HepG2 (cell line): ENCODE data around the gene RICTOR. TPM values are rescaled to one million over a fixed set of nuclear protein-coding genes. Genes with fewer than 3 reads are reported as not detected.
A peak's percentile ranks its signal among the peaks of the same experiment; 100 is the strongest.

Source experiments
- HHEX ChIP-seq: IDR thresholded peaks from 2 replicates; pipeline ENCODE4 v1.6.1; 2016; ENCODE audit warnings: control low read depth
- HOXD1 ChIP-seq: sonication (generic); formaldehyde crosslinking; IDR thresholded peaks from 2 replicates; pipeline ENCODE4 v1.5.0; 2020; ENCODE audit warnings: missing genetic modification reagents
- IKZF1 ChIP-seq: fragments of 450-650 bp; IDR thresholded peaks from 2 replicates; pipeline ENCODE4 v1.7.1; 2016
- NFE2 ChIP-seq: sonication (generic); formaldehyde crosslinking; IDR thresholded peaks from 2 replicates; pipeline ENCODE4 v1.4.0; 2020; ENCODE audit warnings: missing genetic modification reagents
- SAP130 ChIP-seq: IDR thresholded peaks from 2 replicates; pipeline ENCODE4 v1.6.1; 2016; ENCODE audit warnings: low read depth
- SNAPC2 ChIP-seq: sonication (generic); formaldehyde crosslinking; IDR thresholded peaks from 2 replicates; pipeline ENCODE4 v1.8.1; 2022; ENCODE audit warnings: mild to moderate bottlenecking, missing genetic modification reagents
- SRSF1 ChIP-seq: fragments of 200-400 bp; formaldehyde crosslinking; optimal IDR thresholded peaks from 2 replicates; pipeline ENCODE3; 2017; ENCODE audit warnings: mild to moderate bottlenecking, low read depth, low read length, moderate library complexity
- ZFP37 ChIP-seq: sonication (generic); formaldehyde crosslinking; IDR thresholded peaks from 2 replicates; pipeline ENCODE4 v1.4.0; 2020; ENCODE audit warnings: missing genetic modification reagents, borderline replicate concordance
- ZNF557 ChIP-seq: sonication (generic); formaldehyde crosslinking; IDR thresholded peaks from 2 replicates; pipeline ENCODE4 v1.4.0; 2020; ENCODE audit warnings: missing genetic modification reagents
- polyA plus RNA-seq, 8 experiments: library from polyadenylated mRNA; depleted of rRNA in 3 of 8; stranded (reverse) in 7 of 8; unstranded in 1 of 8; fragments of >200 nt; fragmentation: Illumina TruSeq in 4 of 8; extraction: Trizol in 4 of 8; gene quantifications; 2 replicates each; pipeline versions ENCODE4 v1.2.1 to v1.2.3, GENCODE V29; 2011 to 2016; ENCODE audit warnings: low read depth in 4 of 8, missing spikeins in 1 of 8, mixed read lengths in 1 of 8; ENCODE audit not compliant: insufficient read depth in 1 of 8
- total RNA-seq, 5 experiments: library from RNA; depleted of rRNA; stranded (reverse); fragments of >200 nt; fragmentation: Illumina TruSeq; extraction: Trizol; gene quantifications; 2 replicates each; pipeline ENCODE4 v1.2.3, GENCODE V29; 2016; ENCODE audit warnings: low read depth in 1 of 5
- TF ChIP-seq, protein P1 (sequence below): sonication (generic); formaldehyde crosslinking; IDR thresholded peaks from 2 replicates; pipeline ENCODE4 v1.4.0; 2020; ENCODE audit warnings: mild to moderate bottlenecking, missing genetic modification reagents, borderline replicate concordance
- TF ChIP-seq, protein P2 (sequence below): IDR thresholded peaks from 2 replicates; pipeline ENCODE4 v1.4.0; 2020; ENCODE audit warnings: mild to moderate bottlenecking, missing genetic modification reagents
- TF ChIP-seq, protein P3 (sequence below): sonication (generic); formaldehyde crosslinking; IDR thresholded peaks from 2 replicates; pipeline ENCODE4 v1.9.0; 2021; ENCODE audit warnings: missing genetic modification reagents, borderline replicate concordance
- TF ChIP-seq, protein P4 (sequence below): sonication (generic); formaldehyde crosslinking; IDR thresholded peaks from 2 replicates; pipeline ENCODE4 v1.4.0; 2020; ENCODE audit warnings: missing genetic modification reagents
- TF ChIP-seq, protein P5 (sequence below): sonication (generic); formaldehyde crosslinking; IDR thresholded peaks from 2 replicates; pipeline ENCODE4 v1.4.0; 2020; ENCODE audit warnings: missing genetic modification reagents

Gene RICTOR
- total and polyA plus RNA-seq, 2 of the 13 experiments (the other 11 are each of a cell fraction or from before 2014, with no cell fraction given): 10.7 to 15.4 TPM

DNA sequence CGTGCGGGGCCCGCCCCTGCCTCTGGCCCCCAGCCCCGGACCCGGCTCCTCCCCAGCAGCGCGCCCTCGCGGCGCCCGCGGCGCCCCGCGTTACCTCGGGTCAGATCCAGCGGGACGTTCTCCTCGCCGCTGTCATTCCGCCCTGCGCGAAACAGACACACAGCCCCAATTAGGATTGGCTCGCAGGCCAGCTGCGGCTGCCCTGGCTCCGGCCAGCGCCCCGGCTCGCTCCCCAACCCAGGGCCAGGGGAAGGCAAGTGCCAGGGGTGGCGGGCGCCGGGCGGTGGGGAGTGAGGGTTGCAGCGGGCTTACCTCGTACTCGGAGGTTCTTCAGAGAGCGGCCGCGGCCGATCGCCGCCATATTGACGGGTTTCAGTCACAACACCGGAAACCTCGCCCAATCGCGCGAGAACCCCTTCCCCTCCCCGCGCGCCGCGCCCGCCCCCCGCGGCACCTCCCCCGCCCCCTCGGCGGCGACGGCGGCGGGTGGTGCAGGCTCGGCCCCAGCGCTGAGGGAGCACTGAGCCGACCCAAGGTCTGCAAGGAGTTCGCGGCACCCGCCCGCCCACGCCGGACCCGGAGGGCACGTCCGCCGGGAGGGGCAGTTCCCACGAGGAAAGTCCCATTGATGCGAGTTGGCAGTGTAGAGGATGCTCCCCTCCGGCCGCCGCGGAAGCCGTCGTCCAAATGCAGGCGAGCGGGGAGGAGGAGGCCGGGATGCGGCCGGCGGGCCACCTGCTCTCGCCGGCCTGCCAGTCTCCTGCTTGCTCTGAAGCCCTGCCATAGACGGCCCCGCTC, at the start of gene RICTOR (continued):
- TF ChIP-seq, protein P1, sequence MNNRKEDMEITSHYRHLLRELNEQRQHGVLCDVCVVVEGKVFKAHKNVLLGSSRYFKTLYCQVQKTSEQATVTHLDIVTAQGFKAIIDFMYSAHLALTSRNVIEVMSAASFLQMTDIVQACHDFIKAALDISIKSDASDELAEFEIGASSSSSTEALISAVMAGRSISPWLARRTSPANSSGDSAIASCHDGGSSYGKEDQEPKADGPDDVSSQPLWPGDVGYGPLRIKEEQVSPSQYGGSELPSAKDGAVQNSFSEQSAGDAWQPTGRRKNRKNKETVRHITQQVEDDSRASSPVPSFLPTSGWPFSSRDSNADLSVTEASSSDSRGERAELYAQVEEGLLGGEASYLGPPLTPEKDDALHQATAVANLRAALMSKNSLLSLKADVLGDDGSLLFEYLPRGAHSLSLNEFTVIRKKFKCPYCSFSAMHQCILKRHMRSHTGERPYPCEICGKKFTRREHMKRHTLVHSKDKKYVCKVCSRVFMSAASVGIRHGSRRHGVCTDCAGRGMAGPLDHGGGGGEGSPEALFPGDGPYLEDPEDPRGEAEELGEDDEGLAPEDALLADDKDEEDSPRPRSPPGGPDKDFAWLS (CRISPR knock-in tag): no peak
- no peak for TF ChIP-seq HHEX
- TF ChIP-seq SNAPC2 (CRISPR knock-in tag): 0 out of 2 replicates have a peak, but pooled peaks have one; percentile 28
- TF ChIP-seq ZFP37 (CRISPR knock-in tag): no peak
- TF ChIP-seq, protein P2, sequence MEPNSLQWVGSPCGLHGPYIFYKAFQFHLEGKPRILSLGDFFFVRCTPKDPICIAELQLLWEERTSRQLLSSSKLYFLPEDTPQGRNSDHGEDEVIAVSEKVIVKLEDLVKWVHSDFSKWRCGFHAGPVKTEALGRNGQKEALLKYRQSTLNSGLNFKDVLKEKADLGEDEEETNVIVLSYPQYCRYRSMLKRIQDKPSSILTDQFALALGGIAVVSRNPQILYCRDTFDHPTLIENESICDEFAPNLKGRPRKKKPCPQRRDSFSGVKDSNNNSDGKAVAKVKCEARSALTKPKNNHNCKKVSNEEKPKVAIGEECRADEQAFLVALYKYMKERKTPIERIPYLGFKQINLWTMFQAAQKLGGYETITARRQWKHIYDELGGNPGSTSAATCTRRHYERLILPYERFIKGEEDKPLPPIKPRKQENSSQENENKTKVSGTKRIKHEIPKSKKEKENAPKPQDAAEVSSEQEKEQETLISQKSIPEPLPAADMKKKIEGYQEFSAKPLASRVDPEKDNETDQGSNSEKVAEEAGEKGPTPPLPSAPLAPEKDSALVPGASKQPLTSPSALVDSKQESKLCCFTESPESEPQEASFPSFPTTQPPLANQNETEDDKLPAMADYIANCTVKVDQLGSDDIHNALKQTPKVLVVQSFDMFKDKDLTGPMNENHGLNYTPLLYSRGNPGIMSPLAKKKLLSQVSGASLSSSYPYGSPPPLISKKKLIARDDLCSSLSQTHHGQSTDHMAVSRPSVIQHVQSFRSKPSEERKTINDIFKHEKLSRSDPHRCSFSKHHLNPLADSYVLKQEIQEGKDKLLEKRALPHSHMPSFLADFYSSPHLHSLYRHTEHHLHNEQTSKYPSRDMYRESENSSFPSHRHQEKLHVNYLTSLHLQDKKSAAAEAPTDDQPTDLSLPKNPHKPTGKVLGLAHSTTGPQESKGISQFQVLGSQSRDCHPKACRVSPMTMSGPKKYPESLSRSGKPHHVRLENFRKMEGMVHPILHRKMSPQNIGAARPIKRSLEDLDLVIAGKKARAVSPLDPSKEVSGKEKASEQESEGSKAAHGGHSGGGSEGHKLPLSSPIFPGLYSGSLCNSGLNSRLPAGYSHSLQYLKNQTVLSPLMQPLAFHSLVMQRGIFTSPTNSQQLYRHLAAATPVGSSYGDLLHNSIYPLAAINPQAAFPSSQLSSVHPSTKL (CRISPR knock-in tag): peak; percentile 38; the same call in 1 of the 2 replicates
- 0 out of 2 replicates have a peak, but pooled peaks have one; percentile 10 for TF ChIP-seq ZNF557 (CRISPR knock-in tag)
- TF ChIP-seq NFE2 (CRISPR knock-in tag): no peak
- TF ChIP-seq SRSF1: peak; percentile 54
- TF ChIP-seq, protein P3, sequence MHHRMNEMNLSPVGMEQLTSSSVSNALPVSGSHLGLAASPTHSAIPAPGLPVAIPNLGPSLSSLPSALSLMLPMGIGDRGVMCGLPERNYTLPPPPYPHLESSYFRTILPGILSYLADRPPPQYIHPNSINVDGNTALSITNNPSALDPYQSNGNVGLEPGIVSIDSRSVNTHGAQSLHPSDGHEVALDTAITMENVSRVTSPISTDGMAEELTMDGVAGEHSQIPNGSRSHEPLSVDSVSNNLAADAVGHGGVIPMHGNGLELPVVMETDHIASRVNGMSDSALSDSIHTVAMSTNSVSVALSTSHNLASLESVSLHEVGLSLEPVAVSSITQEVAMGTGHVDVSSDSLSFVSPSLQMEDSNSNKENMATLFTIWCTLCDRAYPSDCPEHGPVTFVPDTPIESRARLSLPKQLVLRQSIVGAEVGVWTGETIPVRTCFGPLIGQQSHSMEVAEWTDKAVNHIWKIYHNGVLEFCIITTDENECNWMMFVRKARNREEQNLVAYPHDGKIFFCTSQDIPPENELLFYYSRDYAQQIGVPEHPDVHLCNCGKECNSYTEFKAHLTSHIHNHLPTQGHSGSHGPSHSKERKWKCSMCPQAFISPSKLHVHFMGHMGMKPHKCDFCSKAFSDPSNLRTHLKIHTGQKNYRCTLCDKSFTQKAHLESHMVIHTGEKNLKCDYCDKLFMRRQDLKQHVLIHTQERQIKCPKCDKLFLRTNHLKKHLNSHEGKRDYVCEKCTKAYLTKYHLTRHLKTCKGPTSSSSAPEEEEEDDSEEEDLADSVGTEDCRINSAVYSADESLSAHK (CRISPR knock-in tag): no peak
- no peak for TF ChIP-seq IKZF1
- TF ChIP-seq HOXD1 (CRISPR knock-in tag): no peak; the same call in 1 of the 2 replicates
- TF ChIP-seq, protein P4, sequence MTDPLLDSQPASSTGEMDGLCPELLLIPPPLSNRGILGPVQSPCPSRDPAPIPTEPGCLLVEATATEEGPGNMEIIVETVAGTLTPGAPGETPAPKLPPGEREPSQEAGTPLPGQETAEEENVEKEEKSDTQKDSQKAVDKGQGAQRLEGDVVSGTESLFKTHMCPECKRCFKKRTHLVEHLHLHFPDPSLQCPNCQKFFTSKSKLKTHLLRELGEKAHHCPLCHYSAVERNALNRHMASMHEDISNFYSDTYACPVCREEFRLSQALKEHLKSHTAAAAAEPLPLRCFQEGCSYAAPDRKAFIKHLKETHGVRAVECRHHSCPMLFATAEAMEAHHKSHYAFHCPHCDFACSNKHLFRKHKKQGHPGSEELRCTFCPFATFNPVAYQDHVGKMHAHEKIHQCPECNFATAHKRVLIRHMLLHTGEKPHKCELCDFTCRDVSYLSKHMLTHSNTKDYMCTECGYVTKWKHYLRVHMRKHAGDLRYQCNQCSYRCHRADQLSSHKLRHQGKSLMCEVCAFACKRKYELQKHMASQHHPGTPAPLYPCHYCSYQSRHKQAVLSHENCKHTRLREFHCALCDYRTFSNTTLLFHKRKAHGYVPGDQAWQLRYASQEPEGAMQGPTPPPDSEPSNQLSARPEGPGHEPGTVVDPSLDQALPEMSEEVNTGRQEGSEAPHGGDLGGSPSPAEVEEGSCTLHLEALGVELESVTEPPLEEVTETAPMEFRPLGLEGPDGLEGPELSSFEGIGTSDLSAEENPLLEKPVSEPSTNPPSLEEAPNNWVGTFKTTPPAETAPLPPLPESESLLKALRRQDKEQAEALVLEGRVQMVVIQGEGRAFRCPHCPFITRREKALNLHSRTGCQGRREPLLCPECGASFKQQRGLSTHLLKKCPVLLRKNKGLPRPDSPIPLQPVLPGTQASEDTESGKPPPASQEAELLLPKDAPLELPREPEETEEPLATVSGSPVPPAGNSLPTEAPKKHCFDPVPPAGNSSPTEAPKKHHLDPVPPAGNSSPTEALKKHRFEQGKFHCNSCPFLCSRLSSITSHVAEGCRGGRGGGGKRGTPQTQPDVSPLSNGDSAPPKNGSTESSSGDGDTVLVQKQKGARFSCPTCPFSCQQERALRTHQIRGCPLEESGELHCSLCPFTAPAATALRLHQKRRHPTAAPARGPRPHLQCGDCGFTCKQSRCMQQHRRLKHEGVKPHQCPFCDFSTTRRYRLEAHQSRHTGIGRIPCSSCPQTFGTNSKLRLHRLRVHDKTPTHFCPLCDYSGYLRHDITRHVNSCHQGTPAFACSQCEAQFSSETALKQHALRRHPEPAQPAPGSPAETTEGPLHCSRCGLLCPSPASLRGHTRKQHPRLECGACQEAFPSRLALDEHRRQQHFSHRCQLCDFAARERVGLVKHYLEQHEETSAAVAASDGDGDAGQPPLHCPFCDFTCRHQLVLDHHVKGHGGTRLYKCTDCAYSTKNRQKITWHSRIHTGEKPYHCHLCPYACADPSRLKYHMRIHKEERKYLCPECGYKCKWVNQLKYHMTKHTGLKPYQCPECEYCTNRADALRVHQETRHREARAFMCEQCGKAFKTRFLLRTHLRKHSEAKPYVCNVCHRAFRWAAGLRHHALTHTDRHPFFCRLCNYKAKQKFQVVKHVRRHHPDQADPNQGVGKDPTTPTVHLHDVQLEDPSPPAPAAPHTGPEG: peak; percentile 94; the same call in 1 of the 2 replicates
- peak; percentile 64 for TF ChIP-seq SAP130
- TF ChIP-seq, protein P5, sequence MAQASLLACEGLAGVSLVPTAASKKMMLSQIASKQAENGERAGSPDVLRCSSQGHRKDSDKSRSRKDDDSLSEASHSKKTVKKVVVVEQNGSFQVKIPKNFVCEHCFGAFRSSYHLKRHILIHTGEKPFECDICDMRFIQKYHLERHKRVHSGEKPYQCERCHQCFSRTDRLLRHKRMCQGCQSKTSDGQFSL (CRISPR knock-in tag): no peak
